SK-N-SH treated with all-trans-retinoic acid at 6 μM for 48 hours (cell line): ENCODE data around the gene MYLK4.

Source experiments
- ISL1 ChIP-seq: fragments of 250-450 bp; sonication (Bioruptor Pico); IDR thresholded peaks from 2 replicates; pipeline ENCODE4 v2.1.2; 2022; ENCODE audit warnings: mild to moderate bottlenecking, moderate library complexity
- TF ChIP-seq, protein P1 (sequence below): fragments of 250-450 bp; sonication (Bioruptor Pico); IDR thresholded peaks from 2 replicates; pipeline ENCODE4 v1.5.1; 2021; ENCODE audit warnings: mild to moderate bottlenecking, moderate library complexity
- TF ChIP-seq, protein P2 (sequence below): fragments of 250-450 bp; sonication (Bioruptor Pico); IDR thresholded peaks from 2 replicates; pipeline ENCODE4 v1.8.0; 2020; ENCODE audit warnings: mild to moderate bottlenecking, moderate library complexity, borderline replicate concordance

DNA sequence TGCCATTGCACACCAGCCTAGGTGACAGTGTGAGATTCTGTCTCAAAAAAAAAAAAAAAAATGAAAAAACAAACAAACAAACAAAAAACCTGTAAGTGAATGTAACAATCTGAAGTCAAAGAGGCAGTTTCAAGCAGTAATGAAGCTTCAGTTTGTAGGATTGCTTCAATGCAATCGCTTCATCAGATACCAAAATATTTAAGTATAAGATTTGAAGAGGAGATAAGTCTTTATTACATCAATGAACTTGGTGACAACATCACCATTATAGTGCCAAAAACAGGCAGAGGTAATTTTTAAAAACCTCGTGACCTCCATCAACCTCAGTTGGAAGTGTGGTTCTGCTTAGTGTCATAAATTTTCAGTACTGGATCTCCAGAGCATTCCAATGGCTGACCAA lies 74.7 kb downstream of the MYLK4 start:
- TF ChIP-seq, protein P1, sequence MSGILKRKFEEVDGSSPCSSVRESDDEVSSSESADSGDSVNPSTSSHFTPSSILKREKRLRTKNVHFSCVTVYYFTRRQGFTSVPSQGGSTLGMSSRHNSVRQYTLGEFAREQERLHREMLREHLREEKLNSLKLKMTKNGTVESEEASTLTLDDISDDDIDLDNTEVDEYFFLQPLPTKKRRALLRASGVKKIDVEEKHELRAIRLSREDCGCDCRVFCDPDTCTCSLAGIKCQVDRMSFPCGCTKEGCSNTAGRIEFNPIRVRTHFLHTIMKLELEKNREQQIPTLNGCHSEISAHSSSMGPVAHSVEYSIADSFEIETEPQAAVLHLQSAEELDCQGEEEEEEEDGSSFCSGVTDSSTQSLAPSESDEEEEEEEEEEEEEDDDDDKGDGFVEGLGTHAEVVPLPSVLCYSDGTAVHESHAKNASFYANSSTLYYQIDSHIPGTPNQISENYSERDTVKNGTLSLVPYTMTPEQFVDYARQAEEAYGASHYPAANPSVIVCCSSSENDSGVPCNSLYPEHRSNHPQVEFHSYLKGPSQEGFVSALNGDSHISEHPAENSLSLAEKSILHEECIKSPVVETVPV (CRISPR knock-in tag), result no peak
- TF ChIP-seq, protein P2, sequence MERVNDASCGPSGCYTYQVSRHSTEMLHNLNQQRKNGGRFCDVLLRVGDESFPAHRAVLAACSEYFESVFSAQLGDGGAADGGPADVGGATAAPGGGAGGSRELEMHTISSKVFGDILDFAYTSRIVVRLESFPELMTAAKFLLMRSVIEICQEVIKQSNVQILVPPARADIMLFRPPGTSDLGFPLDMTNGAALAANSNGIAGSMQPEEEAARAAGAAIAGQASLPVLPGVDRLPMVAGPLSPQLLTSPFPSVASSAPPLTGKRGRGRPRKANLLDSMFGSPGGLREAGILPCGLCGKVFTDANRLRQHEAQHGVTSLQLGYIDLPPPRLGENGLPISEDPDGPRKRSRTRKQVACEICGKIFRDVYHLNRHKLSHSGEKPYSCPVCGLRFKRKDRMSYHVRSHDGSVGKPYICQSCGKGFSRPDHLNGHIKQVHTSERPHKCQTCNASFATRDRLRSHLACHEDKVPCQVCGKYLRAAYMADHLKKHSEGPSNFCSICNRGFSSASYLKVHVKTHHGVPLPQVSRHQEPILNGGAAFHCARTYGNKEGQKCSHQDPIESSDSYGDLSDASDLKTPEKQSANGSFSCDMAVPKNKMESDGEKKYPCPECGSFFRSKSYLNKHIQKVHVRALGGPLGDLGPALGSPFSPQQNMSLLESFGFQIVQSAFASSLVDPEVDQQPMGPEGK, result no peak
- TF ChIP-seq ISL1, result no peak
